H1 (cell line): ENCODE results near the gene KRABD2.

Experiments used
- CTCF ChIA-PET: fragments of 300-600 bp; sonication (Branson Sonifier 250); formaldehyde crosslinking; loops from one replicate; lab custom pipeline; 2021; ENCODE audit not compliant: partially characterized antibody; lab: Charles Lee
- POLR2A ChIA-PET: fragments of 300-600 bp; sonication (Branson Sonifier 250); formaldehyde crosslinking; loops from one replicate; lab custom pipeline; 2021; ENCODE audit warnings: inconsistent platforms; ENCODE audit not compliant: partially characterized antibody; lab: Charles Lee
- DNase-seq, 2 experiments: peaks; one replicate each; pipeline versions ENCODE4 v3.0.0 to v3.0.0-alpha.2; 2010 to 2022; ENCODE audit warnings: low spot score in 2 of 2, low read depth in 1 of 2, mixed read lengths in 1 of 2
- FAIRE-seq: peaks from 2 replicates; lab custom pipeline; 2011; peaks lifted over from hg19 to GRCh38; lab: Jason Lieb, UNC
- H2AFZ ChIP-seq: 2 replicates; pipeline ENCODE4 v1.8.1; 2012; ENCODE audit warnings: low read length, inconsistent platforms
- H2AK5ac ChIP-seq: 2 replicates; pipeline ENCODE4 v1.6.1; 2013; ENCODE audit warnings: low read depth, low read length
- H2BK120ac ChIP-seq: replicated peaks from 2 replicates; pipeline ENCODE3; 2013; ENCODE audit warnings: low read depth, low read length, inconsistent platforms
- H2BK12ac ChIP-seq: 2 replicates; pipeline ENCODE4 v1.6.1; 2013; ENCODE audit warnings: low read depth, low read length
- H2BK15ac ChIP-seq: 2 replicates; pipeline ENCODE4 v1.6.1; 2013; ENCODE audit warnings: low read length
- H2BK20ac ChIP-seq: 2 replicates; pipeline ENCODE4 v1.6.1; 2013; ENCODE audit warnings: low read length
- H2BK5ac ChIP-seq: 2 replicates; pipeline ENCODE4 v1.6.1; 2013; ENCODE audit warnings: low read depth, low read length
- H3K14ac ChIP-seq: 2 replicates; pipeline ENCODE4 v1.6.1; 2013; ENCODE audit warnings: inconsistent platforms; ENCODE audit not compliant: insufficient read length
- H3K18ac ChIP-seq: 2 replicates; pipeline ENCODE4 v1.6.1; 2013; ENCODE audit warnings: low read length; ENCODE audit errors: extremely low read depth
- H3K23ac ChIP-seq: 2 replicates; pipeline ENCODE4 v1.6.1; 2013; ENCODE audit warnings: inconsistent platforms; ENCODE audit not compliant: insufficient read length
- H3K23me2 ChIP-seq: 2 replicates; pipeline ENCODE4 v1.6.1; 2013; ENCODE audit warnings: low read depth, low read length
- H3K27ac ChIP-seq: 2 replicates; pipeline ENCODE4 v1.6.1; 2011; ENCODE audit warnings: low read depth, low read length, inconsistent platforms
- H3K27me3 ChIP-seq, 4 experiments: replicated peaks in 1 of 4; 1 replicate in 1 of 4; 2 replicates in 3 of 4; pipeline versions ENCODE4 v1.6.1 to v1.8.1; 2011 to 2013; ENCODE audit warnings: low read length in 3 of 4, mild to moderate bottlenecking in 3 of 4, inconsistent platforms in 2 of 4, mixed read lengths in 2 of 4, moderate library complexity in 1 of 4; ENCODE audit not compliant: control insufficient read depth in 3 of 4, insufficient read depth in 3 of 4; ENCODE audit errors: extremely low read depth in 1 of 4
- H3K36me3 ChIP-seq, 4 experiments: 2 replicates each; pipeline versions ENCODE4 v1.6.1 to v1.8.1; 2011 to 2013; ENCODE audit warnings: mild to moderate bottlenecking in 4 of 4, low read length in 3 of 4, moderate library complexity in 2 of 4, control low read depth in 1 of 4, inconsistent platforms in 1 of 4; ENCODE audit not compliant: insufficient read depth in 4 of 4, control insufficient read depth in 2 of 4
- H3K4ac ChIP-seq: replicated peaks from 2 replicates; pipeline ENCODE3; 2013; ENCODE audit warnings: low read length, low read depth, mixed read lengths, inconsistent platforms; ENCODE audit not compliant: insufficient read length
- H3K4me1 ChIP-seq, 4 experiments: replicated peaks in 1 of 4; 1 replicate in 1 of 4; 2 replicates in 3 of 4; pipeline versions ENCODE4 v1.6.1 to v1.8.1; 2011 to 2013; ENCODE audit warnings: low read length in 3 of 4, inconsistent platforms in 2 of 4, mixed read lengths in 1 of 4; ENCODE audit not compliant: insufficient read depth in 4 of 4, control insufficient read depth in 3 of 4
- H3K4me2 ChIP-seq, 2 experiments: 2 replicates each; pipeline versions ENCODE4 v1.6.1 to v1.8.1; 2011 to 2013; ENCODE audit warnings: low read depth in 2 of 2, low read length in 2 of 2, control low read depth in 1 of 2, inconsistent platforms in 1 of 2, mild to moderate bottlenecking in 1 of 2; ENCODE audit not compliant: insufficient read depth in 1 of 2
- H3K4me3 ChIP-seq, 4 experiments: fragments of 200-600, 300-600 bp in 1 of 4; sonication (generic), shearing (Covaris generic), sonication (Bioruptor Twin) in 1 of 4; 2 replicates each; pipeline versions ENCODE4 v1.5.1 to v1.8.1; 2011 to 2016; ENCODE audit warnings: low read length in 4 of 4, low read depth in 3 of 4, control low read depth in 2 of 4, inconsistent platforms in 2 of 4, mild to moderate bottlenecking in 2 of 4, mixed read lengths in 1 of 4, moderate library complexity in 1 of 4; ENCODE audit not compliant: insufficient read depth in 2 of 4; ENCODE audit errors: extremely low read depth in 1 of 4
- H3K56ac ChIP-seq: replicated peaks from 2 replicates; pipeline ENCODE3; 2013; ENCODE audit warnings: low read depth, mild to moderate bottlenecking, mixed read lengths, low read length, inconsistent platforms; ENCODE audit not compliant: insufficient read length
- H3K79me1 ChIP-seq: 2 replicates; pipeline ENCODE4 v1.6.1; 2013; ENCODE audit warnings: low read depth, low read length, control low read depth
- H3K79me2 ChIP-seq, 2 experiments: 2 replicates each; pipeline versions ENCODE4 v1.6.1 to v1.8.1; 2012 to 2013; ENCODE audit warnings: low read length in 2 of 2, mild to moderate bottlenecking in 2 of 2, inconsistent platforms in 1 of 2; ENCODE audit not compliant: insufficient read depth in 2 of 2, control insufficient read depth in 1 of 2
- H3K9ac ChIP-seq, 4 experiments: replicated peaks in 1 of 4; 1 replicate in 1 of 4; 2 replicates in 3 of 4; pipeline versions ENCODE4 v1.6.1 to v1.8.1; 2011 to 2013; ENCODE audit warnings: low read depth in 3 of 4, low read length in 3 of 4, control low read depth in 2 of 4, mild to moderate bottlenecking in 2 of 4, moderate library complexity in 2 of 4, inconsistent platforms in 1 of 4; ENCODE audit errors: extremely low read depth in 1 of 4
- H3K9me3 ChIP-seq, 2 experiments: 2 replicates each; pipeline versions ENCODE4 v1.6.1 to v1.8.1; 2012 to 2013; ENCODE audit warnings: mild to moderate bottlenecking in 2 of 2, moderate library complexity in 2 of 2, control low read depth in 1 of 2, inconsistent platforms in 1 of 2, low read depth in 1 of 2, low read length in 1 of 2, mixed read lengths in 1 of 2; ENCODE audit not compliant: insufficient read depth in 2 of 2
- H4K20me1 ChIP-seq, 2 experiments: replicated peaks in 1 of 2; 2 replicates each; pipeline versions ENCODE3 to v1.8.1; 2011 to 2013; ENCODE audit warnings: inconsistent platforms in 2 of 2, low read length in 2 of 2, mild to moderate bottlenecking in 1 of 2; ENCODE audit not compliant: insufficient read depth in 2 of 2, control insufficient read depth in 1 of 2
- H4K5ac ChIP-seq: 2 replicates; pipeline ENCODE4 v1.6.1; 2013; ENCODE audit warnings: low read length, low read depth, mixed read lengths, inconsistent platforms; ENCODE audit not compliant: insufficient read length
- H4K8ac ChIP-seq: 2 replicates; pipeline ENCODE4 v1.8.0; 2013; ENCODE audit warnings: mild to moderate bottlenecking, moderate library complexity, low read length, inconsistent platforms; ENCODE audit not compliant: insufficient read depth; ENCODE audit errors: extremely low read depth
- H4K91ac ChIP-seq: replicated peaks from 2 replicates; pipeline ENCODE3; 2013; ENCODE audit warnings: low read length, mixed read lengths, inconsistent platforms; ENCODE audit not compliant: insufficient read length
- ATF3 ChIP-seq: IDR thresholded peaks from 2 replicates; pipeline ENCODE4 v1.6.1; 2011; ENCODE audit warnings: low read depth, mild to moderate bottlenecking, low read length; ENCODE audit not compliant: insufficient read depth
- EP300 ChIP-seq, 2 experiments: IDR thresholded peaks; 1 replicate in 1 of 2; 2 replicates in 1 of 2; pipeline ENCODE4 v1.6.1; 2011 to 2012; ENCODE audit warnings: low read depth in 2 of 2, low read length in 2 of 2, mild to moderate bottlenecking in 2 of 2, borderline replicate concordance in 1 of 2, inconsistent platforms in 1 of 2, moderate library complexity in 1 of 2
- SIN3A ChIP-seq, 2 experiments: IDR thresholded peaks in 1 of 2; conservative IDR thresholded peaks in 1 of 2; 2 replicates each; pipeline ENCODE4 v1.6.1; 2011 to 2012; ENCODE audit warnings: low read length in 2 of 2, improper control_type of control experiment in 1 of 2, low read depth in 1 of 2, mild to moderate bottlenecking in 1 of 2
- WGBS, 2 experiments: shearing (Covaris generic) in 1 of 2; methylation state at CpG; one replicate each; pipeline versions ENCODE4 v1.1.6 to v1.1.7; 2013 to 2015; ENCODE audit warnings: low lambda C conversion rate in 2 of 2, mixed read lengths in 2 of 2, inconsistent platforms in 1 of 2, low coverage in 1 of 2, missing lambda C conversion rate in 1 of 2; ENCODE audit not compliant: insufficient replicate concordance in 2 of 2, insufficient coverage in 1 of 2, insufficient read length in 1 of 2; ENCODE audit errors: extremely low coverage in 1 of 2, missing lambda C conversion rate in 1 of 2; 5-methylcytosine and 5-hydroxymethylcytosine counted together

Gene KRABD2

GRCh38 chr17:8375738-8376259 lies 705 bp downstream of the KRABD2 start:
- H3K9ac ChIP-seq, result peak overlapping the region in 3 of 4 experiments; percentile 81 to 91 (median 88); a peak in 6 of 7 replicates
- H2BK12ac ChIP-seq, result peak overlapping the region; percentile 77; the same call in 1 of the 2 replicates
- H4K20me1 ChIP-seq, result peaks cover 4 to 10% of the 10 kb centered on the region in 2 experiments
- H3K27ac ChIP-seq, result peak overlapping the region; percentile 86
- no peak overlapping the region for H2BK120ac ChIP-seq
- no peak overlapping the region; the same call in 1 of the 2 replicates for H4K8ac ChIP-seq
- H3K18ac ChIP-seq, result no peak overlapping the region; the same call in 1 of the 2 replicates
- H3K27me3 ChIP-seq, result no peaks in the 10 kb centered on the region
- POLR2A ChIA-PET, result interaction anchor here (0.6 to 4.3 kb wide), 36 partner anchors 8 to 188 kb away, joined by 3 to 66 read pairs (median 4); partner anchors contain the start of genes ARHGEF15, AURKB, CTC1 and ODF4
- H3K79me1 ChIP-seq, result 0 out of 2 replicates have a peak, but pooled peaks cover 2% of the 10 kb centered on the region
- CTCF ChIA-PET, result interaction anchor here (0.8 to 2.0 kb wide), 7 partner anchors 9 to 302 kb away, joined by 3 to 8 read pairs (median 3); no protein-coding TSS in a partner anchor
- H3K4me1 ChIP-seq, result peaks cover 0 to 12% (median 0%) of the 10 kb centered on the region in 4 experiments; a peak in 4 of 7 replicates
- H3K4me2 ChIP-seq, result peak overlapping the region; percentile 85 to 90
- H3K36me3 ChIP-seq, result peaks cover 24 to 47% (median 36%) of the 10 kb centered on the region in 4 experiments
- H3K14ac ChIP-seq, result peak overlapping the region; percentile 54
- peak overlapping the region; percentile 30 for H4K91ac ChIP-seq
- H2BK15ac ChIP-seq, result no peak overlapping the region
- peak overlapping the region; percentile 55 for H4K5ac ChIP-seq
- no peaks in the 10 kb centered on the region; a peak in 1 of 4 replicates for H3K9me3 ChIP-seq
- peaks cover 0 to 19% of the 10 kb centered on the region in 2 experiments; a peak in 2 of 4 replicates for H3K79me2 ChIP-seq
- H3K4me3 ChIP-seq, result peak overlapping the region; percentile 48 to 84 (median 72)
- WGBS, 2 experiments, result 59% methylated on average over 18 of the region's 18 CpGs; no CpG with 5 or more reads in 1 of the 2 experiments
- no peak overlapping the region for H2BK20ac ChIP-seq
- no peak for TF ChIP-seq ATF3
- TF ChIP-seq EP300 (IDR thresholded peaks at IDR 0.05; ENCODE audit: borderline replicate concordance in 1 of 2, low read depth in 2 of 2, low read length in 2 of 2), result no peak
- peak; percentile 65 to 77; a peak in 2 of 4 replicates for TF ChIP-seq SIN3A (conservative IDR thresholded peaks at IDR 0.05 in 1 of 2, IDR thresholded peaks at IDR 0.05 in 1 of 2; ENCODE audit: low read depth in 1 of 2, low read length in 2 of 2)
- TF ChIP-seq, all 59 proteins: peak for 1
- Histone ChIP-seq H2BK5ac (peak overlapping the region; percentile 86; the same call in 1 of the 2 replicates), H3K23ac (no peak overlapping the region), H3K56ac (no peak overlapping the region), H2AK5ac (peak overlapping the region; percentile 14; the same call in 1 of the 2 replicates), H2AFZ (no peak overlapping the region), H3K23me2 (peaks cover 9% of the 10 kb centered on the region), H3K4ac (peak overlapping the region; percentile 0)
- FAIRE-seq, result no peak
- DNase-seq, result no peak
